HCT116 (cell line): Measurements from ENCODE around the gene FAM89B. TPM values are rescaled to one million over a fixed set of nuclear protein-coding genes. Genes with fewer than 3 reads are reported as not detected.
"Not testable (repeated sequence)": the region's sequence is repeated elsewhere in the genome, so short reads cannot be mapped to it uniquely, and the experiment has no call there.

ENCODE experiments used
- ATAC-seq: fragments of 200-7000 bp; cut with Tn5 transposase; 2 replicates; pipeline ENCODE4 v1.9.1; 2020; ENCODE audit warnings: mild to moderate bottlenecking, moderate library complexity
- BruUV-seq: library from RNA; stranded (reverse); fragments of 400-500 nt; replicated peaks from 2 replicates; lab custom pipeline; 2021; lab: Mats Ljungman, UMichigan
- CTCF ChIA-PET: fragments of 300-600 bp; sonication (Branson Sonifier 250); formaldehyde crosslinking; loops from one replicate; lab custom pipeline; 2021; ENCODE audit warnings: antibody characterized with exemption; lab: Charles Lee
- POLR2A ChIA-PET: fragments of 300-600, 350-600 bp; sonication (Branson Sonifier 250); formaldehyde crosslinking; loops from one replicate; lab custom pipeline; 2021; ENCODE audit warnings: antibody characterized with exemption; lab: Charles Lee
- RAD21 ChIA-PET, 2 experiments: fragments of 300-600 bp; sonication (Branson Sonifier 250); formaldehyde crosslinking; loops; one replicate each; lab custom pipeline; 2023; ENCODE audit warnings: low total read pairs in 2 of 2; ENCODE audit not compliant: uncharacterized antibody in 2 of 2, unreplicated experiment in 2 of 2, low non-redundant PET in 1 of 2; lab: Charles Lee
- DNase-seq: peaks from one replicate; pipeline ENCODE4 v3.0.0-alpha.2; 2010; ENCODE audit warnings: low read depth, low spot score
- H2AFZ ChIP-seq: fragments of 200-600 bp; shearing (Covaris generic), sonication (generic); 2 replicates; pipeline ENCODE4 v1.6.1; 2017; ENCODE audit warnings: low read depth, mixed run types, mixed read lengths, antibody characterized with exemption, low read length; ENCODE audit not compliant: poor library complexity, severe bottlenecking
- H3K27ac ChIP-seq: 2 replicates; pipeline ENCODE4 v1.5.1; 2012; ENCODE audit warnings: low read depth, low read length
- H3K27me3 ChIP-seq: fragments of 200-600 bp; sonication (generic); 2 replicates; pipeline ENCODE4 v1.6.1; 2016; ENCODE audit warnings: mixed run types, low read length, mixed read lengths; ENCODE audit not compliant: insufficient read depth
- H3K36me3 ChIP-seq, 2 experiments: fragments of 200-500 bp in 1 of 2; fragments of 200-600 bp in 1 of 2; sonication (Bioruptor generic) in 1 of 2; sonication (generic) in 1 of 2; 2 replicates each; pipeline versions ENCODE4 v1.5.1 to v1.6.1; 2014 to 2016; ENCODE audit warnings: low read length in 2 of 2, inconsistent platforms in 1 of 2, mixed read lengths in 1 of 2, mixed run types in 1 of 2; ENCODE audit not compliant: insufficient read depth in 2 of 2, control insufficient read depth in 1 of 2
- H3K4me1 ChIP-seq, 2 experiments: fragments of 200-600 bp in 1 of 2; sonication (generic) in 1 of 2; 2 replicates each; pipeline versions ENCODE4 v1.5.1 to v1.6.1; 2012 to 2017; ENCODE audit warnings: low read length in 2 of 2, inconsistent platforms in 1 of 2, mild to moderate bottlenecking in 1 of 2, mixed read lengths in 1 of 2, mixed run types in 1 of 2, moderate library complexity in 1 of 2; ENCODE audit not compliant: insufficient read depth in 2 of 2, control insufficient read depth in 1 of 2
- H3K4me2 ChIP-seq: fragments of 200-600 bp; sonication (generic); 2 replicates; pipeline ENCODE4 v1.6.1; 2017; ENCODE audit warnings: mixed run types, low read length, mixed read lengths
- H3K4me3 ChIP-seq, 2 experiments: fragments of 200-600 bp in 1 of 2; sonication (generic) in 1 of 2; replicated peaks in 1 of 2; 2 replicates each; pipeline ENCODE4 v1.5.1; 2011 to 2016; ENCODE audit warnings: low read length in 2 of 2, control low read depth in 1 of 2, low read depth in 1 of 2, mild to moderate bottlenecking in 1 of 2, mixed read lengths in 1 of 2, mixed run types in 1 of 2
- H3K79me2 ChIP-seq: fragments of 200-600 bp; sonication (generic); 2 replicates; pipeline ENCODE4 v1.6.1; 2017; ENCODE audit warnings: mild to moderate bottlenecking, mixed run types, low read length, moderate library complexity, mixed read lengths; ENCODE audit not compliant: insufficient read depth
- H3K9ac ChIP-seq: fragments of 200-600 bp; sonication (generic); 2 replicates; pipeline ENCODE4 v1.6.1; 2016; ENCODE audit warnings: low read length, mixed read lengths
- H3K9me2 ChIP-seq: fragments of 200-600 bp; sonication (generic), shearing (Covaris generic); 2 replicates; pipeline ENCODE4 v1.6.1; 2017; ENCODE audit warnings: mixed run types, mild to moderate bottlenecking, moderate library complexity; ENCODE audit not compliant: insufficient read depth
- H3K9me3 ChIP-seq, 2 experiments: fragments of 200-500 bp in 1 of 2; fragments of 200-600 bp in 1 of 2; sonication (Bioruptor generic) in 1 of 2; sonication (generic) in 1 of 2; 2 replicates each; pipeline ENCODE4 v1.6.1; 2014 to 2017; ENCODE audit warnings: low read length in 2 of 2, mixed read lengths in 2 of 2, inconsistent platforms in 1 of 2, low read depth in 1 of 2, mild to moderate bottlenecking in 1 of 2, mixed run types in 1 of 2, moderate library complexity in 1 of 2; ENCODE audit not compliant: control insufficient read depth in 1 of 2, insufficient read depth in 1 of 2
- H4K20me1 ChIP-seq: fragments of 200-600 bp; sonication (generic), shearing (Covaris generic); 2 replicates; pipeline ENCODE4 v1.6.1; 2017; ENCODE audit warnings: mixed run types, mild to moderate bottlenecking, moderate library complexity; ENCODE audit not compliant: insufficient read depth
- ATF3 ChIP-seq: IDR thresholded peaks from 2 replicates; pipeline ENCODE4 v1.6.1; 2012
- JUND ChIP-seq: IDR thresholded peaks from 2 replicates; pipeline ENCODE4 v1.6.1; 2012
- POLR2A ChIP-seq: IDR thresholded peaks from 2 replicates; pipeline ENCODE4 v1.7.0; 2011; ENCODE audit warnings: borderline replicate concordance; ENCODE audit not compliant: insufficient read depth, insufficient read length; ENCODE audit errors: extremely low read depth
- POLR2AphosphoS5 ChIP-seq: IDR thresholded peaks from 2 replicates; pipeline ENCODE4 v1.6.1; 2011; ENCODE audit warnings: mild to moderate bottlenecking, low read depth, low read length, moderate library complexity
- RAD21 ChIP-seq: IDR thresholded peaks from 2 replicates; pipeline ENCODE4 v1.6.1; 2012; ENCODE audit warnings: low read depth, mild to moderate bottlenecking
- REST ChIP-seq: IDR thresholded peaks from 2 replicates; pipeline ENCODE4 v1.6.1; 2012; ENCODE audit warnings: low read depth
- YY1 ChIP-seq: IDR thresholded peaks from 2 replicates; pipeline ENCODE4 v1.6.1; 2011; ENCODE audit warnings: low read length, low read depth, moderate library complexity, mild to moderate bottlenecking; ENCODE audit not compliant: insufficient replicate concordance; ENCODE audit errors: extremely low read depth
- ZNF274 ChIP-seq: fragments of 200-500 bp; sonication (Bioruptor generic); IDR thresholded peaks from 2 replicates; pipeline ENCODE4 v1.6.1; 2014; ENCODE audit warnings: mild to moderate bottlenecking, low read depth, low read length, inconsistent platforms
- intact Hi-C: fragments of 100-400 bp; cut with micrococcal nuclease; formaldehyde crosslinking; loops from 2 replicates; pipeline ENCODE4 v1.10.0; 2022
- total RNA-seq: library from RNA; stranded (reverse); gene quantifications from one replicate; pipeline ENCODE4 v1.2.1, GENCODE V29; 2021; ENCODE audit not compliant: unreplicated experiment

The FAM89B gene
- total RNA-seq, 1 experiment from 2014 or later = 60.0 TPM

- H3K9me2 ChIP-seq, H2AFZ ChIP-seq, RAD21 ChIA-PET, H3K9me3 ChIP-seq, H4K20me1 ChIP-seq, H3K27me3 ChIP-seq, DNase-seq, H3K4me3 ChIP-seq, H3K27ac ChIP-seq, CTCF ChIA-PET, intact Hi-C loops, H3K9ac ChIP-seq, ATAC-seq, H3K4me2 ChIP-seq, BruUV-seq: not testable (repeated sequence)
- POLR2A ChIA-PET = interaction anchor here (1.1 to 2.6 kb wide), 2 partner anchors 16 to 24 kb away, joined by 3 to 11 read pairs; partner anchors contain the start of gene MALAT1
- Histone ChIP-seq H3K36me3 (peaks cover 7 to 16% of the 10 kb centered on the region in 2 experiments; a peak in 2 of 4 replicates), H3K4me1 (peaks cover 7 to 17% of the 10 kb centered on the region in 2 experiments; a peak in 3 of 4 replicates), H3K79me2 (peaks cover 20% of the 10 kb centered on the region)
These were observed 48.7 kb upstream of the FAM89B start for GRCh38 chr11:65523631-65523968.

GRCh38 chr11:65524014-65524740, 48.2 kb upstream of the FAM89B start:
- peak overlapping the region; percentile 50 for H3K4me2 ChIP-seq
- H3K4me1 ChIP-seq = peaks cover 7 to 17% of the 10 kb centered on the region in 2 experiments; a peak in 3 of 4 replicates
- ATAC-seq = no peak
- no peak overlapping the region for H3K4me3 ChIP-seq
- ChIA-PET CTCF (interaction anchor here (0.8 kb wide), 1 partner anchor 16 kb away, joined by 4 read pairs; no protein-coding TSS in a partner anchor), POLR2A (interaction anchor here (1.1 to 2.6 kb wide), 5 partner anchors 14 to 25 kb away, joined by 3 to 11 read pairs (median 3); partner anchors contain the start of gene MALAT1), RAD21 (interaction anchor here in 1 of 2 experiments (1.0 kb wide), 1 partner anchor 16 kb away, joined by 4 read pairs; no protein-coding TSS in a partner anchor)
- no peaks in the 10 kb centered on the region for H3K9me3 ChIP-seq
- H3K9ac ChIP-seq = peak overlapping the region; percentile 25; the same call in 1 of the 2 replicates
- TF ChIP-seq POLR2AphosphoS5 (no peak), RAD21 (no peak), POLR2A (no peak), REST (no peak), JUND (no peak), YY1 (no peak), ATF3 (no peak), ZNF274 (no peak)
- no peak for DNase-seq
- no peaks in the 10 kb centered on the region for H4K20me1 ChIP-seq
- H3K36me3 ChIP-seq = peaks cover 9 to 16% of the 10 kb centered on the region in 2 experiments; a peak in 2 of 4 replicates
- no peak overlapping the region for H2AFZ ChIP-seq
- H3K9me2 ChIP-seq = no peaks in the 10 kb centered on the region
- no TSS peak for BruUV-seq
- intact Hi-C loops = no loop called here
- peak overlapping the region; percentile 29; the same call in 1 of the 2 replicates for H3K27ac ChIP-seq
- H3K27me3 ChIP-seq = no peaks in the 10 kb centered on the region
- peaks cover 20% of the 10 kb centered on the region for H3K79me2 ChIP-seq
